Naive B cell (primary cell): Measurements from ENCODE around the gene CTTNBP2. TPM values are rescaled to one million over a fixed set of nuclear protein-coding genes. Genes with fewer than 3 reads are reported as not detected.

ENCODE experiments used
- ATAC-seq, 2 donors: fragments of 150-1000 bp; cut with Tn5 transposase; 2 replicates each; pipeline ENCODE4 v1.10.0; 2021; ENCODE audit warnings: low read depth in 2 of 2, mild to moderate bottlenecking in 2 of 2, moderate library complexity in 2 of 2
- DNase-seq: peaks from one replicate; pipeline ENCODE4 v3.0.0; 2022
- H3K27ac Mint-ChIP-seq, 6 donors: one replicate each; pipeline ENCODE4 v1.8.0; 2020 to 2022; ENCODE audit warnings: mild to moderate bottlenecking in 6 of 6, mixed read lengths in 6 of 6, moderate library complexity in 5 of 6, inconsistent platforms in 2 of 6
- H3K27me3 Mint-ChIP-seq, 3 donors: one replicate each; pipeline ENCODE4 v1.8.0; 2021 to 2022; ENCODE audit warnings: mixed read lengths in 3 of 3, mild to moderate bottlenecking in 1 of 3
- H3K36me3 Mint-ChIP-seq, 2 donors: one replicate each; pipeline ENCODE4 v1.8.0; 2020 to 2022; ENCODE audit warnings: mixed read lengths in 2 of 2, inconsistent platforms in 1 of 2, mild to moderate bottlenecking in 1 of 2
- H3K4me1 Mint-ChIP-seq, 3 donors: one replicate each; pipeline ENCODE4 v1.8.0; 2020 to 2022; ENCODE audit warnings: mixed read lengths in 3 of 3, inconsistent platforms in 1 of 3, mild to moderate bottlenecking in 1 of 3, moderate library complexity in 1 of 3
- H3K4me3 Mint-ChIP-seq, 8 donors: one replicate each; pipeline ENCODE4 v1.8.0; 2020 to 2022; ENCODE audit warnings: mild to moderate bottlenecking in 8 of 8, mixed read lengths in 8 of 8, moderate library complexity in 8 of 8, inconsistent platforms in 2 of 8
- H3K9me3 Mint-ChIP-seq, 7 donors: one replicate each; pipeline ENCODE4 v1.8.0; 2020 to 2022; ENCODE audit warnings: mixed read lengths in 7 of 7, mild to moderate bottlenecking in 5 of 7, inconsistent platforms in 2 of 7, moderate library complexity in 1 of 7
- polyA plus RNA-seq, 6 donors: library from polyadenylated mRNA; unstranded; fragments of 300-500 nt; fragmentation: Illumina TruSeq; gene quantifications; one replicate each; pipeline ENCODE4 v1.2.3, GENCODE V29; 2021; ENCODE audit warnings: low read depth in 6 of 6

CTTNBP2 gene
- polyA plus RNA-seq, 6 donors from 2014 or later = not detected

DNA sequence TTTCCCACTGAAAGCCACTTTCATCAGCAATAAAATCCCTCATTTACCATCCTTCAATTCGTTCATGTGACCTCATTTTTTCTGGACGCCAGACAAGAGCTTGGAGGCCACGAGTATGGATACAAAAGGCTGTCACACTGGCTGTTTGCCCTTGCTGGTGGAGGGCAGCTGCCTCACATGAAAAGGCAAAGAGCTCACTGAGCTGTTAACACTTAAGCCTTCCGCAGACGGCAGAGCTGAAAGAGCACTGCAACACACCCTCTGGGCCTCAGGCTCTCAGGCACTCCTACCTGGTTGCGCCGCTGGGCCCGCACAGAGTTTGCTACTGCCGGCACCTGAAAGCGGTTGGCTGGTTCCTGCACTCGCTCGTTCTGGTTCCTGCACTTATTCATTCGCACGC, 199.9 kb downstream of the CTTNBP2 start:
- Mint-ChIP-seq H3K4me3 (no peak overlapping the region), H3K27ac (no peak overlapping the region), H3K9me3 (peaks cover 0 to 12% (median 0%) of the 10 kb centered on the region in 7 donors), H3K27me3 (no peaks in the 10 kb centered on the region), H3K36me3 (no peaks in the 10 kb centered on the region), H3K4me1 (no peaks in the 10 kb centered on the region)
- no peak for DNase-seq
- no peak for ATAC-seq

DNA sequence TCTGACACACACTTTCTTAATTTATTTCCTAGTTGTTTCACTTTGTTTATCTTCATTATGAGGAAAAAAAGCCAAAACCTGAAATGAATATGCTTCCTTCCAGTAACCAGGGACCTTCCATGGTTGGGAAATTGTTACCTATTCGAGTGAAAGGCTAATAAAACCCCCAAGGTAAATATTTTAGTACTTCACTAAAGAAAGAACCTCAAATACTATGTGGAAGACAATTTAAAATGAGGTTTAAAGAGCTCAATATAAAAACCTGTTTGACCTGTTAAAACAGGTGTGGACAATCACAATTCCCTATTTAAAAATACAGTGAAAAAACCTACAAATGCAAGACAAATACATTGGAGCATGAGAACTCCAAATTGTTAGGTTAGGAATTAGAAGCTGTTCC, 200.8 kb downstream of the CTTNBP2 start:
- no peak overlapping the region for H3K27ac Mint-ChIP-seq
- no peaks in the 10 kb centered on the region for H3K27me3 Mint-ChIP-seq
- H3K9me3 Mint-ChIP-seq = peaks cover 0 to 12% (median 0%) of the 10 kb centered on the region in 7 donors
- H3K4me1 Mint-ChIP-seq = no peaks in the 10 kb centered on the region
- H3K36me3 Mint-ChIP-seq = no peaks in the 10 kb centered on the region
- ATAC-seq (no peak), DNase-seq (no peak)
- no peak overlapping the region for H3K4me3 Mint-ChIP-seq

- no peak overlapping the region for H3K4me3 Mint-ChIP-seq
- no peaks in the 10 kb centered on the region for H3K4me1 Mint-ChIP-seq
- H3K27ac Mint-ChIP-seq = no peak overlapping the region
- no peaks in the 10 kb centered on the region for H3K27me3 Mint-ChIP-seq
- DNase-seq (no peak), ATAC-seq (no peak)
- no peaks in the 10 kb centered on the region for H3K36me3 Mint-ChIP-seq
- peaks cover 0 to 12% (median 0%) of the 10 kb centered on the region in 7 donors for H3K9me3 Mint-ChIP-seq
These were observed 203.4 kb downstream of the CTTNBP2 start for GRCh38 chr7:117669818-117670217.

DNA sequence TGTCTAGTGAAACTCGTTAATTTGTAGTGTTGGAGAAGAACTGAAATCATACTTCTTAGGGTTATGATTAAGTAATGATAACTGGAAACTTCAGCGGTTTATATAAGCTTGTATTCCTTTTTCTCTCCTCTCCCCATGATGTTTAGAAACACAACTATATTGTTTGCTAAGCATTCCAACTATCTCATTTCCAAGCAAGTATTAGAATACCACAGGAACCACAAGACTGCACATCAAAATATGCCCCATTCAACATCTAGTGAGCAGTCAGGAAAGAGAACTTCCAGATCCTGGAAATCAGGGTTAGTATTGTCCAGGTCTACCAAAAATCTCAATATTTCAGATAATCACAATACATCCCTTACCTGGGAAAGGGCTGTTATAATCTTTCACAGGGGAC, 205.8 kb downstream of the CTTNBP2 start:
- no peak for ATAC-seq
- H3K27ac Mint-ChIP-seq = no peak overlapping the region
- H3K9me3 Mint-ChIP-seq = peaks cover 0 to 12% (median 0%) of the 10 kb centered on the region in 7 donors
- DNase-seq = no peak
- H3K4me1 Mint-ChIP-seq = no peaks in the 10 kb centered on the region
- H3K36me3 Mint-ChIP-seq = no peaks in the 10 kb centered on the region
- no peaks in the 10 kb centered on the region for H3K27me3 Mint-ChIP-seq
- no peak overlapping the region for H3K4me3 Mint-ChIP-seq

DNA sequence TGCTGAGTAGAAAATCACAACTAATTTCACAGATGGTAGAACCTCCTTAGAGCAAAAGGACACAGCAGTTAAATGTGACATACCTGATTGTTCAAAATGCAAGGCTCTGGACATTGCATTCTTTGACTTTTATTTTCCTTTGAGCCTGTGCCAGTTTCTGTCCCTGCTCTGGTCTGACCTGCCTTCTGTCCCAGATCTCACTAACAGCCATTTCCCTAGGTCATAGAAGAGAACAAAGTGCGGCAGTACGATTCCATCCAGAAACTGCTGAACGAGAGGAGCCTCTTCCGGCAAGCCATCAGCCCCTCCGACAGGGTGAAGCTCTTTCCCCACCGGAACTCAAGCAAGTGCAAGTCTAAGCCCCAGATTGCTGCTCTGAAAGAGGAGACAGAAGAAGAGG, 206.6 kb downstream of the CTTNBP2 start:
- Mint-ChIP-seq H3K27me3 (no peaks in the 10 kb centered on the region), H3K9me3 (peaks cover 0 to 8% (median 1%) of the 10 kb centered on the region in 7 donors), H3K27ac (no peak overlapping the region), H3K4me3 (no peak overlapping the region), H3K36me3 (no peaks in the 10 kb centered on the region), H3K4me1 (no peaks in the 10 kb centered on the region)
- ATAC-seq (no peak), DNase-seq (no peak)

DNA sequence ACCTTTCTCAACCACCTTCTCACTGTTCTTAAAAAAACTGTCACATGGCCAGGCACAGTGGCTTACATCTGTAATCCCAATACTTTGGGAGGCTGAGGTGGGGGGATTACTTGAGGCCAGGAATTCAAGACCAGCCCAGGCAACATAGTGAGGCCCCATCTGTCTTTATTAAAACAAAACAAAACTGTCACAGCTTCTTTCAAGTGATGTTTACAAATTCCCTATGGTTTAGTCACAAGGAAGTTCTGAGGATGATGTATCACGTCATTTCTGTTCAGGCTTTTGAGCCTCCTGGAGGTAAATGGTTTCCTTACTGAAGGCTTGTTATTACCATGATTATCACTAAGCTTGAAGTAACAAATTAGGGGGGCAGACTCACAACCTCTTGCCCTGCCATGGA, 207.2 kb downstream of the CTTNBP2 start:
- H3K27me3 Mint-ChIP-seq = no peaks in the 10 kb centered on the region
- ATAC-seq (no peak), DNase-seq (no peak)
- peaks cover 0 to 5% (median 1%) of the 10 kb centered on the region in 7 donors for H3K9me3 Mint-ChIP-seq
- no peak overlapping the region for H3K4me3 Mint-ChIP-seq
- no peaks in the 10 kb centered on the region for H3K36me3 Mint-ChIP-seq
- no peaks in the 10 kb centered on the region for H3K4me1 Mint-ChIP-seq
- H3K27ac Mint-ChIP-seq = no peak overlapping the region

GRCh38 chr7:117665368-117665767, 207.9 kb downstream of the CTTNBP2 start:
- no peak overlapping the region for H3K27ac Mint-ChIP-seq
- DNase-seq = no peak
- no peaks in the 10 kb centered on the region for H3K4me1 Mint-ChIP-seq
- ATAC-seq = no peak
- no peaks in the 10 kb centered on the region for H3K27me3 Mint-ChIP-seq
- H3K4me3 Mint-ChIP-seq = no peak overlapping the region
- H3K9me3 Mint-ChIP-seq = peaks cover 0 to 5% (median 0%) of the 10 kb centered on the region in 7 donors
- H3K36me3 Mint-ChIP-seq = no peaks in the 10 kb centered on the region

DNA sequence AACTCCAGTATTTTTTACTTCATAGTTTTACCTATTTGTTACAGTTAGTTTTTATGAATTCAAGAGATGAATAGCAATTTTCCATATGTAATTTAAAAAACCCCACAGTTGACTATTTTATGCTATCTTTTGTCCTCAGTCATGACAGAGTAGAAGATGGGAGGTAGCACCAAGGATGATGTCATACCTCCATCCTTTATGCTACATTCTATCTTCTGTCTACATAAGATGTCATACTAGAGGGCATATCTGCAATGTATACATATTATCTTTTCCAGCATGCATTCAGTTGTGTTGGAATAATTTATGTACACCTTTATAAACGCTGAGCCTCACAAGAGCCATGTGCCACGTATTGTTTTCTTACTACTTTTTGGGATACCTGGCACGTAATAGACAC, 209.2 kb downstream of the CTTNBP2 start:
- peaks cover 0 to 7% (median 0%) of the 10 kb centered on the region in 7 donors for H3K9me3 Mint-ChIP-seq
- H3K36me3 Mint-ChIP-seq = no peaks in the 10 kb centered on the region
- H3K4me3 Mint-ChIP-seq = no peak overlapping the region
- no peaks in the 10 kb centered on the region for H3K4me1 Mint-ChIP-seq
- H3K27ac Mint-ChIP-seq = no peak overlapping the region
- no peaks in the 10 kb centered on the region for H3K27me3 Mint-ChIP-seq
- DNase-seq = no peak
- no peak for ATAC-seq

- Mint-ChIP-seq H3K9me3 (peaks cover 0 to 14% (median 0%) of the 10 kb centered on the region in 7 donors), H3K27ac (no peak overlapping the region), H3K36me3 (no peaks in the 10 kb centered on the region), H3K27me3 (no peaks in the 10 kb centered on the region), H3K4me1 (no peaks in the 10 kb centered on the region), H3K4me3 (no peak overlapping the region)
- DNase-seq (no peak), ATAC-seq (no peak)
These were observed 211.9 kb downstream of the CTTNBP2 start for GRCh38 chr7:117661328-117661727.
